MM.1S (cell line): ENCODE results near the gene NEURL1B.

Experiments
- EZH2 ChIP-seq: fragments of 300-600 bp; sonication (generic); optimal IDR thresholded peaks from 2 replicates; pipeline ENCODE3; 2017; ENCODE audit warnings: low read depth, mild to moderate bottlenecking, antibody characterized with exemption, low read length, mixed read lengths
- EZH2phosphoT487 ChIP-seq: fragments of 300-600 bp; sonication (generic); IDR thresholded peaks from 2 replicates; pipeline ENCODE4 v1.6.1; 2018; ENCODE audit warnings: antibody characterized with exemption, low read length
- TF ChIP-seq, protein P1 (sequence below): fragments of 300-600 bp; sonication (generic); IDR thresholded peaks from 2 replicates; pipeline ENCODE4 v1.5.1; 2016; ENCODE audit warnings: antibody characterized with exemption, low read length, mixed read lengths

DNA sequence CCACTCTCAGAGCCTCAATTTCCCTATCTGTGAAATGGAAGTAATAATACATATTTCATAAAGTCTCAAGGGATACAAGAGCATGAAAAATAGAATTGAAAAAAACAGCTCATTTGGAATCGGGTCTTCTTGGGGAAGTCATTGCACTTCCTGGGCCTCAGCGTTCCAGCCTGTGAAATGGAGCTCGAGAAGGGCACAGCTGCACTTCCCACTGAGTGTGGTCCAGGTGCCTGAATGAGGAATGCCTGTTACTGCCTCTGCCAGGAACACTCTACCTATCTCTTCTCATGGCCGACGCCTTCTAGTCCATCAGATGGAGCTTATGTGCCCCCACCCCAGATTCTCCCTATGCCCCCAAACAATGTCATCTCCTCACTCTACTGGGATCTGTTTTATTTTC is 924 bp upstream of the NEURL1B start:
- TF ChIP-seq, protein P1, sequence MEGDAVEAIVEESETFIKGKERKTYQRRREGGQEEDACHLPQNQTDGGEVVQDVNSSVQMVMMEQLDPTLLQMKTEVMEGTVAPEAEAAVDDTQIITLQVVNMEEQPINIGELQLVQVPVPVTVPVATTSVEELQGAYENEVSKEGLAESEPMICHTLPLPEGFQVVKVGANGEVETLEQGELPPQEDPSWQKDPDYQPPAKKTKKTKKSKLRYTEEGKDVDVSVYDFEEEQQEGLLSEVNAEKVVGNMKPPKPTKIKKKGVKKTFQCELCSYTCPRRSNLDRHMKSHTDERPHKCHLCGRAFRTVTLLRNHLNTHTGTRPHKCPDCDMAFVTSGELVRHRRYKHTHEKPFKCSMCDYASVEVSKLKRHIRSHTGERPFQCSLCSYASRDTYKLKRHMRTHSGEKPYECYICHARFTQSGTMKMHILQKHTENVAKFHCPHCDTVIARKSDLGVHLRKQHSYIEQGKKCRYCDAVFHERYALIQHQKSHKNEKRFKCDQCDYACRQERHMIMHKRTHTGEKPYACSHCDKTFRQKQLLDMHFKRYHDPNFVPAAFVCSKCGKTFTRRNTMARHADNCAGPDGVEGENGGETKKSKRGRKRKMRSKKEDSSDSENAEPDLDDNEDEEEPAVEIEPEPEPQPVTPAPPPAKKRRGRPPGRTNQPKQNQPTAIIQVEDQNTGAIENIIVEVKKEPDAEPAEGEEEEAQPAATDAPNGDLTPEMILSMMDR: no peak
- TF ChIP-seq EZH2 (no peak), EZH2phosphoT487 (no peak)
